Umbilical cord (tissue), 2 donors: ENCODE data around the gene CHRM5. TPM values are rescaled to one million over a fixed set of nuclear protein-coding genes. Genes with fewer than 3 reads are reported as not detected.
A peak's percentile ranks its signal among the peaks of the same experiment; 100 is the strongest.
"Not testable (repeated sequence)": the region's sequence is repeated elsewhere in the genome, so short reads cannot be mapped to it uniquely, and the experiment has no call there.

ENCODE experiments used
- DNase-seq: peaks from one replicate; pipeline ENCODE4 v3.0.0-alpha.2; 2015; ENCODE audit warnings: low spot score
- total RNA-seq: library from RNA; depleted of rRNA; stranded (reverse); fragments of >200 nt; gene quantifications from one replicate; pipeline ENCODE4 v1.2.3, GENCODE V29; 2014; ENCODE audit warnings: low replicate concordance; ENCODE audit not compliant: insufficient read depth

The CHRM5 gene
- total RNA-seq, 1 donor from 2014 or later, result 4.6 TPM

GRCh38 chr15:33987444-33987843 lies 19.1 kb downstream of the CHRM5 start:
- DNase-seq, result no peak

GRCh38 chr15:33988384-33988783 lies 20.1 kb downstream of the CHRM5 start:
- no peak for DNase-seq

GRCh38 chr15:33994005-33994615 lies 25.8 kb downstream of the CHRM5 start:
- DNase-seq, result peak; percentile 20

- not testable (repeated sequence) for DNase-seq
Measured at GRCh38 chr15:33995666-33996065, 27.4 kb downstream of the CHRM5 start.

GRCh38 chr15:34001536-34001935 lies 33.2 kb downstream of the CHRM5 start:
- no peak for DNase-seq

- no peak for DNase-seq
Measured at GRCh38 chr15:34006381-34006780, 38.1 kb downstream of the CHRM5 start.

GRCh38 chr15:34009656-34010055 lies 41.4 kb downstream of the CHRM5 start:
- no peak for DNase-seq

- no peak for DNase-seq
Measured at GRCh38 chr15:34010921-34011320, 42.6 kb downstream of the CHRM5 start.

- no peak for DNase-seq
Measured at GRCh38 chr15:34011481-34011880, 43.2 kb downstream of the CHRM5 start.

- peak; percentile 28 for DNase-seq
Measured at GRCh38 chr15:34012461-34013028, 44.2 kb downstream of the CHRM5 start.

- no peak for DNase-seq
Measured at GRCh38 chr15:34013746-34014145, 45.4 kb downstream of the CHRM5 start.

- DNase-seq, result no peak
Measured at GRCh38 chr15:34014556-34014955, 46.3 kb downstream of the CHRM5 start.

GRCh38 chr15:34018021-34018645 lies 49.8 kb downstream of the CHRM5 start:
- DNase-seq, result no peak

- DNase-seq, result not testable (repeated sequence)
Measured at GRCh38 chr15:34018738-34019137, 50.4 kb downstream of the CHRM5 start.

- no peak for DNase-seq
Measured at GRCh38 chr15:34019369-34019990, 51.2 kb downstream of the CHRM5 start.

- peak; percentile 81 for DNase-seq
Measured at GRCh38 chr15:34023907-34024306, 55.6 kb downstream of the CHRM5 start.

GRCh38 chr15:34025252-34025651 lies 57.0 kb downstream of the CHRM5 start:
- DNase-seq, result no peak

GRCh38 chr15:34027606-34028005 lies 59.3 kb downstream of the CHRM5 start:
- DNase-seq, result no peak

- no peak for DNase-seq
Measured at GRCh38 chr15:34031987-34032760, 63.9 kb downstream of the CHRM5 start.

GRCh38 chr15:34038023-34038870 lies 70.0 kb downstream of the CHRM5 start:
- DNase-seq, result peak; percentile 82
